SH-SY5Y (cell line): ENCODE measurements around the gene CACNG7.
A peak's percentile ranks its signal among the peaks of the same experiment; 100 is the strongest.

Experiments used
- GATA2 ChIP-seq: IDR thresholded peaks from 2 replicates; pipeline ENCODE4 v1.6.1; 2011; ENCODE audit warnings: mild to moderate bottlenecking, low read depth, low read length
- GATA3 ChIP-seq: IDR thresholded peaks from 2 replicates; pipeline ENCODE4 v1.6.1; 2011; ENCODE audit warnings: low read depth, mild to moderate bottlenecking, low read length, moderate library complexity

The CACNG7 gene

DNA sequence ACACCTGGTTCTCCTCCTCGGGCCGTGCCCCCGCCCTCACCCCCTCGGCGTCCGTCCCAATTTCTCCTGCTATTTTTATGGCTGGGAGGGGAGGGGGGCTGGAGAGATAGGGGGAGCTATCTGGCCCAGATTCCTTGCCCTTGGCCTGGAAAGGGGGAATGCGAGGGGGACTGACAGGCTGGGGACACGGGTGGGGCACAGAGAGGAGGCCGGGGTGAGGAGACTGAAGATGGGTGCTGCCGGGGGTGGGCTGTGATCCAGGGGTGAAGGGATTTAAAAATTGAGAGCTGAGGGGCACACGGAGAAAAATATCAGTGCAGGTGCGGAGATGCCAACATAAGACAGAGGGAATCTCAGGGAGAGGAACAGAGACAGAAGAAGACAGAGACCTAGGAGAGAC lies 24.8 kb upstream of the CACNG7 start:
- no peak for TF ChIP-seq GATA3
- no peak for TF ChIP-seq GATA2

DNA sequence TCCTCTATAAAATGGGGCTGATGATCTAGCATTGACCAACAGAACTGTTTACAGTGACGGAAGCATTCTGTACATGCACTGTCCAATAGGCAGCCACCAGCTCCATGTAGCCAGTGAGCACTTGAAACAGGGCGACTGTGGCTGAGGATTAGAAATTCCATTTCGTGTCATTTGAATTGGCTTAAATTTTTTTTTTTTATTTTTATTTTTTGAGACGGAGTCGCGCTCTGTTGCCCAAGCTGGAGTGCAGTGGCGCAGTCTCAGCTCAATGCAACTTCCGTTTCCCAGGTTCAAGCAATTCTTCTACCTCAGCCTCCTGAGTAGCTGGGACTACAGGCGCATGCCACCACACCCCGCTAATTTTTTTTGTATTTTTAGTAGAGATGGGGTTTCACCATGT lies 24.0 kb upstream of the CACNG7 start:
- no peak for TF ChIP-seq GATA2
- TF ChIP-seq GATA3, result no peak

DNA sequence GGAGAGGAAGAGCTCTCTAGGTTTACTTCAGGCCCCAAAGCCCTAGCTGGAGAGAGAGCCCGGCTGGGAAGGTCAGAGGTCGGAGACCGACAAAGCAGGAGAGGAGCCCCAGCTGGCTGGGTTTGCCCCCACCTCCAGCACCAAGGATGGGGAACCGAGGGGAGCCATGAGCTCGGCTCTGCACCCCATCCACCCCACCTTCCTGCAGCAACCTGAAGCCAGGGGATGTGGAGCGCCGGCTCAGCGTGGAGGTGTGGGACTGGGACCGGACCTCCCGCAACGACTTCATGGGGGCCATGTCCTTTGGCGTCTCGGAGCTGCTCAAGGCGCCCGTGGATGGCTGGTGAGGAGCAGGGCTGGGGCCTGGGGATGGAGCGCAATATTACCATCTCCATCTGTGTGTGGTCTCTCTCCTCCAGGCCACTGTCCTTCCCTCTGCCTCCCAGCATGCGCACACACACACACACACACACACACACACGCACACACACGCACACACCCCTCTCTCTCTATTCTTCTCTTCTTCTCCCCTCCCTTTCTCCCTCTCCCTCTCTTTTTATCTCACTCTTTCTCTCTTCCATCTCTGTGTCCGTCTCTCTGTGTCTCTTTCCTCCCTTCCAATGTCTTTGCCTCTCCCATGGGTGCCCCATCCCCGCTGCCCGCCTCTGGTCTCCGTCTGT lies 16.6 kb upstream of the CACNG7 start:
- TF ChIP-seq GATA2, result no peak
- no peak for TF ChIP-seq GATA3

DNA sequence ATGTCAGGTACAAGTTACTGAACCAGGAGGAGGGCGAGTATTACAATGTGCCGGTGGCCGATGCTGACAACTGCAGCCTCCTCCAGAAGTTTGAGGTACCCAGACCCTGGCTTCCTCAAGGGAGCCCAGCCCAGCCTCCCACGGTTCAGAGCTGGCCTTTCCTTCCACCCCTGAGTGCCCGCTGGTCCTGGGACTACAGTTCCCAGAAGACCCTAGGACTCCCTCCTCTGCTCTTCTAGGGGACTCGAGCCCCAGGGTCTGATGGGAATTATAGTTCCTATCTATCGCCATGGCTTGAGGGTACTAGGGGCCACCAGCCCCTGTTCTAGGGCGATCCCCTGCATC lies 16.1 kb upstream of the CACNG7 start:
- TF ChIP-seq GATA2 (no peak), GATA3 (no peak)

DNA sequence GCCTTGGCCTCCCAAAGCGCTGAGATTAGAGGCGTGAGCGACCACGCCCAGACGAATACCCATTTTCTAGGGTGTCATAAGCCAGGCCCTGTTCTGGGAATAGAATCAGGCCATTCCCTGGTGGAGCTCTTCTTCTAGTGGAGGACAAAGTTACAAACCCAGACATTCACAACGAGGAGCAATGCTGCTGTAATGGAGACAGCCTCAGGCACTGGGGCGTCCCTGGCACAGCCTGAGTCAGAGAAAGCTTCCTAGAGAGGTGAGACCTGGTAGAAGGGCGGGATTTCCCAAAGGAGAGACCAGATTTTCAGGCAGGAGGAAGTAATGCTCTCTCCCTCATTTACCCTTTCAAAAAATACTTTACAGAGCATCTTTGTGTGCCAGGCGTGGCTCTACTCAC lies 14.4 kb upstream of the CACNG7 start:
- TF ChIP-seq GATA3 (no peak), GATA2 (no peak)

DNA sequence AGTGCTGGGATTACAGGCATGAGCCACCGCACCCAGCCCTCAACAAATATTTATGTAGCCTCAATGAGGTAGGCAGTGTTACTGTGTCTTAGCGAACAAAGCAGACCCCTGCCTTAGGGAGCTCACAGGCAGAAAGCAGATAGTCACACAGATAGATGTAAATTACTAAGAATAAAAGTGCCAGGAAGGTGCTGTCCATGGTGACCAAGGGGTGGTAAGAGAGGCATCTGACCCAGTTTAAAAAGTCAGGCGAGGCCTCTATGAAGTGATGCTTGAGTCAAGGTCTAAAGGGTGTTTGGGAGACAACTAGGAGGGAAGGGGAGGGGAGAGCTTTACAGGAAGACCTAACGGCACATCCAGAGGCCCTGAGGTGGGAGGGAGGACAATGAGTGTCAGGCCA lies 12.4 kb upstream of the CACNG7 start:
- TF ChIP-seq GATA2 (no peak), GATA3 (no peak)

DNA sequence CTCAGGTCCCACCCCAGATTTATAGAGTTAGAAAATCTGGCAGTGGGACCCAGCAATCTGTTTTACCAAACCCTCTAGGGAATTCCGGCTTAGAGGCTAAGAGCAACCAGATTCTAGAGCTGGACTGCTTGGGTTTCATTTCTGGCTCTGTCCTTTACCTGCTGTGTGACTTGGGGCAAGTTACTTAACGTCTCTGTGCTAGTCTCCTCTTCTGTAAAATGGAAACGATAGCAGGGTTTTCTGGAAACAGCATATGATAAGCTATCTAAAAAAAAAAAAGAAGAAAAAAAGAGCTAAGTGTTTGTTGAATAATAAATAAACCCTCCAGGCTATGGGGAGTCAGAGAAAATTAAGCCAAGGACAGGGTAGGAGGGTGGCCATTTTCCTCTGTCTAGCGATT lies 11.6 kb upstream of the CACNG7 start:
- no peak for TF ChIP-seq GATA2
- no peak for TF ChIP-seq GATA3

DNA sequence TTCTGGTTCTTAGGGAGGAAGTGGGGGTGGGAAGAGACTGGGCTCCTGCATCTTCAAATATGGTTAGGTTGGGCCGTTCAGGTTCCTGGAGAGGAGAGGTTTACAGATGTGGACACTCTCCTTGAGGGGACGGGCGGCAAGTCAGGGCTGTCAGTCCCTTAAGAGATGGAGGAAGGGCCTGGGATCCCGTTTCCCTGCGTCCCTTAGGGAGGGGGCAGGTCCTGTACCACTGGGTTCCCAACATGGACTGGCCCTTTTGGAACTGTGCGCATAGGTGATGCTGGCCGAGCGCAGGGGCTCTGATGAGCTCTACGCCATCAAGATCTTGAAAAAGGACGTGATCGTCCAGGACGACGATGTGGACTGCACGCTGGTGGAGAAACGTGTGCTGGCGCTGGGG lies 10.9 kb upstream of the CACNG7 start:
- TF ChIP-seq GATA3 (no peak), GATA2 (no peak)

DNA sequence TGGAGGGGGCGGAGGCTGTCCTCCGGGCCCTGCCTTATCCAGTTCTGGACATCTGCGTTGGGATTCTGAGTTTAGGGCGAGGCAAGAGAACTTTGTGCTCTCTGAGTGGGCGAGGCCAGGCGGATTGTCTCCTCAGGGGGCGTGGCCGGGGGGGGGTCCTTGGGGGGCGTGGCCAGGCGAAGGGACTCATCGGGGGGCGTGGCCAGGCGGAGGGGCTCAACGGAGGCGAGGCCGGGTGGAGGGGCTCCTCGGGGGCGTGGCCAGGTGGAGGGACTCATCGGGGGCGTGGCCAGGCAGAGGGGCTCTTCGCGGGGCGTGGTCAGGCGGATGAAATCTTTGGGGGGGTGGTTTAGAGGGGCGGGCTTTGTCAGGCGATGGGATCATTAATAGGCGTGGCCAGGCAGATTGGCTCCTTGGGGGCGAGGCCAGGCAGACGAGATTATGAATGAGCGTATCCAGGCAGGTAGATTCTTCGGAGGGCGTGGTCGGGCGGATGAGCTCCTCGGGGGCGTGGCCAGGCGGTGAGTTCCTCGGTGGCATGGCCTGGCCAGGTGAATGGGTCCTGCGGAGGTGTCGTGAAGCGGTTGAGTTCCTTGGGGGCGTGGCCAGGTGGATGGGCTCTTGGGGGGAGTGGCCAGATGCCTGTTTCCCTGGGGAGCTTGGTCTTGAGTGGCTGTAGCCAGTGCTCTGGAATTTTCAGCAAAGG lies 10.3 kb upstream of the CACNG7 start:
- TF ChIP-seq GATA2, result no peak
- TF ChIP-seq GATA3, result no peak

DNA sequence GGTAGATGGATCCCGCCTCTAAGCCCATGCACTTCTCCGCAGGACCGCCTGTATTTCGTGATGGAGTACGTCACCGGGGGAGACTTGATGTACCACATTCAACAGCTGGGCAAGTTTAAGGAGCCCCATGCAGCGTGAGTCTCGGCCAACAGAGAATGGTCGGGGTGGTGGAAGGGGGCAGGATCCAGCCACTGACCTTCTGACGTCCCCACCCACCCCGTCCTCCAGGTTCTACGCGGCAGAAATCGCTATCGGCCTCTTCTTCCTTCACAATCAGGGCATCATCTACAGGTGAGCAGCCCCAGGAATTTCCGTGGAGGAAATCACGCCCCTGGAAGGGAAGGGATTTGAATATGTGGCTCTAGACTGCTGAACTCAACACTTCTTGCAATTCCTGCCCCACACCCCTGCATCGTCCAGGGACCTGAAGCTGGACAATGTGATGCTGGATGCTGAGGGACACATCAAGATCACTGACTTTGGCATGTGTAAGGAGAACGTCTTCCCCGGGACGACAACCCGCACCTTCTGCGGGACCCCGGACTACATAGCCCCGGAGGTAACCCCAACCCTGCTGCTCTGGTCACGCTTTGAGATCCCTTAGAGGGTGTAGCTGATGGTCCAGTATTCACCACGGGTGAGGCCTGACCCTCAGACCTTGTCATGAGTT lies 8.8 kb upstream of the CACNG7 start:
- TF ChIP-seq GATA3 (no peak), GATA2 (no peak)

DNA sequence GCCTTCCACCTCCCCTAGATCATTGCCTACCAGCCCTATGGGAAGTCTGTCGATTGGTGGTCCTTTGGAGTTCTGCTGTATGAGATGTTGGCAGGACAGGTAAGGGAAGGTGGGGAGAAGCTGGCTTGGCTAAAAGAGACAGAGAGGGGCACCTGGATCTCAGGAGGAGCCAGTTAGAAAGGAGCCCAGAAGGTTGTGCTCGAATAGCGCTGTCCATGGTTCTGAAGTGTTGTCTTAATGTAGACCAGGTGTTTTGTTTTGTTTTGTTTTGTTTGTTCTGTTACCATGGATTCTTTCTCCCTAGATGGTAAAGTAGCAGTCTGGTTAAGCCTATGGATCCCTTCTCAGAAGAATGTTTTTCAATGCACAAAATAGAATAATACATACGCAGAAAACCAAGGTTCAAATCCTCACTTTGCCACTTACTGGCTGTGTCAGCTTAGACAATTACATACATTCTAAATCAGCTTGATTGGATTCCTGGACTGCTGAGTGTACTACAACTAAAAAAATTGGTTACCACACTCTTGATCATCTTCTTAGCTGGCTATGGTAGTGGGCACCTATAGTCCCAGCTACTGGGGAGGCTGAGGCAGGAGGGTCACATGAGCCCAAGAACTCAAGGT lies 5.9 kb upstream of the CACNG7 start:
- no peak for TF ChIP-seq GATA2
- no peak for TF ChIP-seq GATA3

DNA sequence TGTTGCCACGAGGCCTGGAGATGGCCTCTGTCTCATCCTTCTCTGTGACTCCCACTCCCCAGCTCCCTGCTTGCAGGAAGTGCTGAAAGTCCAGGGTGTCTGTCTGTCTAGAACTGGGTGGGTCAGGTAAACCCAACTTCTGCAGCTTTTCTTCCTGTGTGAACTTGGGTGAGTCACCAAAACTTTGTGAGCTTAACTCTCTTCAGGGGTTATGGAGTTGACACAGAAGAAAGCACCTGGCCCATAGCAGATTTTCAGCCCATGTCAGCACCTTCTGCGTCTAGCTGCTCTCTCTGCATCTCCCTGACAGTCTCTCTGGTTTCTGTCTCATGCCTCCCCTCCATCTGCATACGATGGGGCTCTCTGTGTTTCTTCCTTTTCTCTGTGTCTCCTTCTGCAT lies 4.2 kb upstream of the CACNG7 start:
- TF ChIP-seq GATA3 (no peak), GATA2 (no peak)

DNA sequence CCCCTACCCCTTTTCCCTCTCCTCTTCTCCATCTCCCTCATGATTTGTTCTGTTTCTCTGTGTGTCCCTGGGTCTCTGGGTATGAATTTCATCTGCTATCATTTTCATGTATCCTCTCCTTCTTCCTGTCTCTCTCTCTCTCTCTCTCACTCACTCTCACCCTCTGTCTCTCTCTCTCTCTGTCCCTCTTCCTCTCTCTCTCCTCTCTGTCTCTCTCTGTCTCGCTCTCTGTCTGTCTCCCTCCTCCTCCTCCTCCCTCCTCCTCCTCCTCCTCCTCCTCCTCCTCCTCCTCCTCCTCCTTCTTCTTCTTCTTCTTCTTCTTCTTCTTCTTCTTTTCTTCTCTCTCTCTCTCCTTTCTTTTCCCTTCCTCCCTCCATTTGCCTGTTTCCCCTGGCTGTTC lies 3.3 kb upstream of the CACNG7 start:
- no peak for TF ChIP-seq GATA3
- no peak for TF ChIP-seq GATA2

DNA sequence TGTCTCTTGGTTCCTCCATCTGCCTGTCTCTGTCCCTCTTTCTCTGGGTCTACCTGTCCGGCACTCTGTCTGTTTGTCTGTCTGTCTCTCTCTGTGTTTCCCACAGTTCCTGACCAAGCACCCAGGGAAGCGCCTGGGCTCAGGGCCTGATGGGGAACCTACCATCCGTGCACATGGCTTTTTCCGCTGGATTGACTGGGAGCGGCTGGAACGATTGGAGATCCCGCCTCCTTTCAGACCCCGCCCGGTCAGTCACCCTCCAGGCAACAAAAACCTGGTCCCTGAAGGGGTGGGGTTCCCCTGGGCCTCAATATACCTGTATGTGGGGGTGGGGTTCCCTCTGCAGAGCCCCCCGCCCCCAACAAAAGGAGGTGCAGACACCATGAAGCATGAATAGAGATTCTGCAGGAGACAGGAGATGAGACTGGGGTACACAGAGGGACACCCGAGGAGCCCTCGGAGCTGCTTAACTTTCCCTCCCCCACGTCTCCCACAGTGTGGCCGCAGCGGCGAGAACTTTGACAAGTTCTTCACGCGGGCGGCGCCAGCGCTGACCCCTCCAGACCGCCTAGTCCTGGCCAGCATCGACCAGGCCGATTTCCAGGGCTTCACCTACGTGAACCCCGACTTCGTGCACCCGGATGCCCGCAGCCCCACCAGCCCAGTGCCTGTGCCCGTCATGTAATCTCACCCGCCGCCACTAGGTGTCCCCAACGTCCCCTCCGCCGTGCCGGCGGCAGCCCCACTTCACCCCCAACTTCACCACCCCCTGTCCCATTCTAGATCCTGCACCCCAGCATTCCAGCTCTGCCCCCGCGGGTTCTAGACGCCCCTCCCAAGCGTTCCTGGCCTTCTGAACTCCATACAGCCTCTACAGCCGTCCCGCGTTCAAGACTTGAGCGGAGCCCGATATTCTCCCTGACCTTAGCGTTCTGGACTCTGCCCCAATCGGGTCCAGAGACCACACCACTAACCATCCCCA lies 2.6 kb upstream of the CACNG7 start:
- TF ChIP-seq GATA3, result no peak
- TF ChIP-seq GATA2, result peak; percentile 48; the same call in 1 of the 2 replicates

DNA sequence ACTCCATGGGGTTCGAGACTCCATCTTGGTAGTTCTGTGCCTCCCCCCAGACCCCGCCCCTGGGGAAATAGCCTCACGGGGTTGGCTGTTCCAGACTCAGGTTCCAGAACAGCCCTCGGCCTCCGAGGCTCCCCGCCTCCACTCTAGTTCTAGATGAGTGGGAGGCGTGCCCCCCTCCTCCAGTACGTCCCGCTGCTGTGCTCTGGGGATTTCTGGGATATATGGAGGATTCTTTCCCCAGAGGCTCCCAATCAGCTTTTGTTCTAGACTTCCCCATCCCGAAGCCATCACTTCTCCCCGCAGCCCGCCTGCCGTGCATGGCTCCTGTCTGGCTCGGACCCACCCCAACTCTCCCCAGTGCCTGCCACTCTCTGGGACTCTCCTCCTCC lies 1.9 kb upstream of the CACNG7 start:
- TF ChIP-seq GATA2 (no peak), GATA3 (no peak)

DNA sequence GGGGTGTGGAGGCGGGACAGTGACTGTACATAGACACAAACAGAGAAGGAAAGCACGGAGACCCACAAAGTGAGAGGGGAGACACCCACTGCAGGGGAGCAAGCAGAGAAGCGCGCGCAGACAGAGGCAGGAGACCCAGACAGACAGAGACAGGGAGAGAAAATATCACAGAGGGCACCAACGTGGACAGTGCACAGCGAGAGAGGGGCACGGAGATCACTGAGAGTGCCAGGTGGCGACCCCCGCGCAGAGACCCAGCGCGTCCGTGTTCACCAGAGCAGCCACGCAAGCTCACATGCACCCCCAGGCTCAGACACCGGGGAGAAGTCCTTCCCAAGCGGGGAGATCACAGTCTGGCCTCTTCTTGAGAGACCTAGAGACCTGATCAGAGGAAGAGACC lies 1.4 kb upstream of the CACNG7 start:
- TF ChIP-seq GATA2, result no peak
- no peak for TF ChIP-seq GATA3
